Hematopoietic multipotent progenitor cell treated with erythropoietin and hydrocortisone succinate and interleukin-3 and kit ligand, for 6 days (in vitro differentiated cells): ENCODE measurements around the gene MYRIP.
"Not testable (repeated sequence)": the region's sequence is repeated elsewhere in the genome, so short reads cannot be mapped to it uniquely, and the experiment has no call there.

Source experiments
- DNase-seq: peaks from one replicate; pipeline ENCODE4 v3.0.0-alpha.2; 2015

The MYRIP gene

GRCh38 chr3:39808467-39809180 lies 785 bp upstream of the MYRIP start:
- DNase-seq = peak; percentile 59

DNA sequence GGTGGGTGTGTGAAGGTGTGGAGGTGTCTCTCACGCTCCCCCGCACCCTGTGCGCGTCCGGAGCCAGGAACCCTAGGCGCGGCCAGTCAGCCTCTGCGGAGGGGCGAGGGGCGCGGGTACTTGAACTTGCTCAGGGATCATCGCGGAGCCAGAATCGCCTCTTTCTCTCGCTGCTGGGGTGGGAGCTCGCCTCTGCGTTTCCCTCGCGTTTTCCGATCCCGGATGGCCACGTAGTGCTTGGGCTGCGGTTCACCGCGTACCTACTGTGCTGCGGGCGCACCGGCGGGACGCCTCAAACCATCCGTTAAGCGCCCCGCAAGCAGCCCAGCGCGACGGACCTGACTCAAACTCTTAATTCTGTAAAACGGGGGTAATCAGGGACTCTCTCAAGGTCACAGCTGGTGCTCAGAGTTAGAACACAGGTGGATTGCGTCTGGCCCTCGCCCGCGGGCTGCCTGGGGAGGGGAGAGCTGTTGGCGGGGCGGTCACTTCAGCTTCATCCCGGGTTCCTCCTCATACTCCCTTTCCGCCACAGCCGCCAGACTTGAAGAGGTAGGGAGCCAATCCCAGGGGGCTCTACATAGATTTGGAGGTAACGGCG lies 686 bp downstream of the MYRIP start:
- DNase-seq = peak; percentile 11

- DNase-seq = peak; percentile 5
Measured at GRCh38 chr3:39810647-39811161, 1.3 kb downstream of the MYRIP start.

- no peak for DNase-seq
Measured at GRCh38 chr3:39811561-39811960, 2.2 kb downstream of the MYRIP start.

DNA sequence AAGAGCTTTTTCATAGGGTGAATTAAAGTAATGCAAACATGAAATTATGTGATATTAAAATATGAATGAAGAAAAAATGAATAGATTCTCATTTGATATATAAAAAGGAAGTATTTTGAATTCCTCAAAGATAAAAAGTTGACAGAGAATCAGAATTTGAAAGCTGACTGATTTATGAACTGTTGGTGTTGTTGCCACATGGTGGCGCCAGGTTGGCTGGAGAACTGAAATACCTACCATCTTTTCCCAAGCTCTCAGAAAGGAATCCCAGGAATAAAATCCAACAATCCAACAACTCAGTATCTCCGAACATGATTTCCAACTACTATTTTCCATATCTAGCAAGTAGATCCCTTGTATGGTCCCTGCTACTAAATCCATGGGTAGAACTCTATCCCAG lies 3.1 kb downstream of the MYRIP start:
- peak; percentile 22 for DNase-seq

DNA sequence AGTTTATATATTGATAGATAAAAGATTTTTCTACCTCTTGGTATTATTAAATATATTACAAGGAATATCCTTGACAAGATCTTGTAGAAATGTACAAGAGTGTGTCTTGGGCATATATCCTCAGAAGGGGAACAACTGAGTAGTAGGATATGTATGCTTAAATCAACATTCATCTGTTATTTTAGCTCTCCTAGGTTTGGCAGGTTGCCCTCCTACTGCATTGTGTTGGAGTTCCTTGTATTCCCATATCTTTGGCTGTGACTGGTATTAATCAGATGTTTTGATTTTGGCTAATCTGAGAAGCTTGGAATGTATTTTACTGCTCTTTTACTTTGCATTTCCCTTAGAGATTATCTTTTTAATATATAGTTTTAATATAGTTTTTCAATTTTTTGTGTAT lies 4.6 kb downstream of the MYRIP start:
- DNase-seq = no peak

- DNase-seq = no peak
Measured at GRCh38 chr3:39819899-39820298, 10.5 kb downstream of the MYRIP start.

DNA sequence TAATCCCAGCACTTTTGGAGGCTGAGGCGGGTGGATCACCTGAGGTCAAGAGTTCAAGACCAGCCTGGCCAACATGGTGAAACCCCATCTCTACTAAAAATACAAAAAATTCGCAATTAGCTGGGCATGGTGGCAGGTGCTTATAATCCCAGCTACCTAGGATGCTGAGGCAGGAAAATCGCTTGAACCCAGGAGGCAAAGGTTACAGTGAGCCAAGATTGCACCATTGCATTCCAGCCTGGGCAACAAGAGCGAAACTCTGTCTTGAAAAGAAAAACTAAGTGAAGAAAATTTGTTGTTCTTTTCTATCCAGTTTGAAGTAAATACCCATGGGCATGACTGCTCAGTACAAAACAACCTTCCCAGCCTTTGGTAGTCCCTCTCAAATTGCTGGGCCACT lies 24.4 kb downstream of the MYRIP start:
- not testable (repeated sequence) for DNase-seq

DNA sequence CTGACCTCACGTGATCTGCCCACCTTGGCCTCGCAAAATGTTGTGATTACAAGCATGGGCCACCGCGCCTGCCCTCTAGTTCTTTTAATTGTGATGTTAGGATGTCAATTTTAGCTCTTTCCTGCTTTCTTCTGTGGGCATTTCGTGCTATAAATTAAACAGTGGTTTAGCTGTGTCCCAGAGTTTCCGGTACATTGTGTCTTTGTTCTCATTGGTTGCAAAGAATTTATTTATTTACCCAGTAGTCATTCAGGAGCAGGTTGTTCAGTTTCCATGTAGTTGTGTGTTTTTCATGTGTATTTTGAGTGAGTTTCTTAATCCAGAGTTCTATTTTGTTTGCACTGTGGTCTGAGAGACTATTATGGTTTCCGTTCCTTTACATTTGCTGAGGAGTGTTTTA lies 30.1 kb downstream of the MYRIP start:
- DNase-seq = no peak

DNA sequence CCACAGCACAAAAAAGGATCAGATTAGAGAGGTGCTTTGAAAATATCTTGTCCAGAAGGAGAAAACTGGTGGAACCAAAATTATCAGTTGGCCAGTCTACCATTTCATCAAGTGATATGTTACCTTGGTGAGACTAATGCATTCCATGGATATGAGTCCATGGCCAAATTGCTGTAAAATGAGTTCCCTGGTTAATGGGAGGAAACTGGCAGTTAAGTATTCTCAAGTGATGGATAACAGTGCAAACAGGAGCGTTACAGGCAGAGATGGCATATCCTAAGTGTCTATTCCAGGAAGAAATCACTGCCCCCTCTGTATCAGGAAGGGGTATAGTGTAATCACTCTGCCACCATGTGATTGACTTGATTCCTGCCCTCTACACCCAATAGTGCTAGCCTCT lies 34.0 kb downstream of the MYRIP start:
- no peak for DNase-seq

- DNase-seq = no peak
Measured at GRCh38 chr3:39848365-39848764, 39.0 kb downstream of the MYRIP start.

DNA sequence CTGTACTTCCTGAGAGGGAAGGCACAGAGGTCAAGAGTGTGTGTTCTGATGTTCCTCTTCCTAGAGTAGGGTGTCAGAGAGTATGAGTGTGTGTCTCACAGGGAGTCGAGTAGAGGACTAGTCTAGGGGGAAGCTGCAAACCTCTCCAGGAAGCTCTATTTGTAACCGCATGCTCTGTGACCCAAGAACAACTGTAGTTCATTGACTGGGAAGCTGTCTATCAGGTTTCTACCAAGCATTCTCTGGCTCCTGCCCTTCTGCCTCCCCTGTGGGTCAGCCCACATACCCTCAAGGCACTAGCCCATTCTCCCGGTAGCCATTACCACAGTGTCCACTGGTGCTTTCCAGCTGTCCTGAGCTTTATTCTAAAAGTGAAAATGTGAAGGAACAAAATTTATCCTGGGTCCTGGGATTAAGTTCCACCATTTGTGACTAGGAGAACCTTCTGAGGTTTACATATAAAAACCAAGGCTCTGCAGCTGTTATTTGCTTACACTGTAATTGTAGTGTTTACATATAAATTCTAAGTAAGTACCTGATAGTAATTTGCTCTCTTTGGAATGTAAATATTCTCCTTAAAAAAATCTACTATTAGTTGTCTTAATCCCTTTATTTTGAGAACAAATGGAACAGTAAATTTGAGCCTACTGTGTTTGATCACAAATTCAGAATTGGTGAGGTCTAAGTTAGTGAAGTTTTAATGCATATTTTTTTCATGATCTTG lies 40.7 kb downstream of the MYRIP start:
- peak; percentile 12 for DNase-seq

- no peak for DNase-seq
Measured at GRCh38 chr3:39850716-39851032, 41.3 kb downstream of the MYRIP start.

GRCh38 chr3:39855517-39855916 lies 46.1 kb downstream of the MYRIP start:
- no peak for DNase-seq

DNA sequence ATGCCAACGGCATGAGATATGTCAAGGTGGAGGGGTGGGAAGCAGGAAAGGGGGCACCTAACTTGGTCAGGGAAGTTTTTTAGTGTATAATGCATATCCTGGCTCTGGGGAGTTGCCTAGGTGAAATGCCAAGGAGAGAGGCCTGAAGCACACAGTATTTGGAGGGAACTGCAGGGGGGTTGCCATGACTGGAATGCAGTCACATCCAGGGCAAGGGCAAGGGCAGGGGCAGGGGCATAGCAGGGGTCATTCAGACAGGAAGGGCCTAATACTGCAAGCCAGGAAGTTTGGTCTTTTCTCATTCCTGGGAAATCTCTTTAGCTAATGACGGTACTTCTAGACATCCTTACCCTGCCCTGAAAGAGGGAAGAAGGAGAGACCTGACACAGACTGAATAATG lies 60.5 kb downstream of the MYRIP start:
- no peak for DNase-seq

- no peak for DNase-seq
Measured at GRCh38 chr3:39870706-39871105, 61.3 kb downstream of the MYRIP start.

GRCh38 chr3:39879581-39879980 lies 70.2 kb downstream of the MYRIP start:
- DNase-seq = no peak

- no peak for DNase-seq
Measured at GRCh38 chr3:39882111-39882510, 72.7 kb downstream of the MYRIP start.

DNA sequence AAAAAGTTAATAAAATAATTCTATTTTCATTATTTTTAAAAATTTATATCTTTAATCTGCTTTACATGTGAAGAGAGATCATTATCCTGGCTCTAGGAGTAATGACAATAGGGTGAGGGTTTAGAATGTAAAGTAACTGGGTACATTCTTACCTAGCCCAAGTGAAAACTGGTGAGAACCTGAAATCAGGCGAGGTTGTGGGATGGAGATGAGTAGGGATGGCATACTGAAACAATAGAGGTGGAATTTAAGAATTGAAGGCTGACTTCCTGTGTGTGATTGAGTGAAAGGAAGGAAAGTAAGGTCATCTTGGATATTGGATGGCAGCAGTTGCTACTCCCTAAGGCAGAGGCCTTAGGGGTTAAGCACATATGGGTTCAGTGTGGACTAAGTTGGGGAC lies 82.7 kb downstream of the MYRIP start:
- no peak for DNase-seq

DNA sequence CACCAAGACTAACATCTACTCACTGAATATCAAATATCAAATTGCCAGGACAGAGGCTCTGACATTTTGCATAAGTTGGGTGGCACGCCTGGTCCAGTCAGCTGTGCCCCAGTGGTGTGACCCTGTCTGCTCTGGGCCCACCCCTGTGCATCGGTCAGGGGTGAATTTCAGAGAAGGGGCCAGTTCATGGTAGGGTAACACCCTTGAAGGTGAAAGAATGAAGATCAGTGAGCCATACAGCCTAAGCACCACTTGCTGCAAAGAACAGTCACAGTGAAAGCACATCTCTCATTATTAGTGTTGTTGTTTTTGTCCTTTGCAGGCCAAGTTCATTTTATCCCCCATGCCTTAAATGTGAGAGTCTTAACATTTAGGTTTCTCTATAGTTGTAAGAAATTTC lies 86.8 kb downstream of the MYRIP start:
- DNase-seq = no peak

GRCh38 chr3:39900462-39901002 lies 91.1 kb downstream of the MYRIP start:
- DNase-seq = no peak

- no peak for DNase-seq
Measured at GRCh38 chr3:39903253-39903652, 93.8 kb downstream of the MYRIP start.

DNA sequence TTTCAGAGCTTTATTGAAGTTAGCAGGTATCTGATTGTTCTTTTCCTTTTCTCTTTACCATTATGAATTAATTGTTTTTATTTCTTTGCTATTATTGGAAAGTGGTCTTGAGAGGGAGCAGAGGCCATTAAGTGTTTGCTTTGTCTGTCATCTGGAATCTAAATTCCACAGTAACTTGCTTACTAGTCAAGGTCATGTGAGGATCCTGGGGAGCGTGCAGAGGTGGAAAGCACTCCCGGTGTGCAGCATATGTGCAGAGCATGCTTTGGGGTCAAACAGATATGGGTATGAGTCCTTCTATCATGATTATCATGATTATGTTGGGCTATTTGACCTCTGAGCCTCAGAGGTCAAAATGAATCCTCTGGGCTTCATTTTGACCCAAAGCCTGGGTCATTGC lies 96.4 kb downstream of the MYRIP start:
- DNase-seq = no peak

- no peak for DNase-seq
Measured at GRCh38 chr3:39907981-39908380, 98.6 kb downstream of the MYRIP start.
